NB4 (cell line): ENCODE measurements around the gene DNM1.

Experiments
- DNase-seq: peaks from one replicate; pipeline ENCODE4 v3.0.0; 2010; ENCODE audit warnings: low read depth
- H3K4me3 ChIP-seq: one replicate; pipeline ENCODE4 v1.5.1; 2011; ENCODE audit warnings: mild to moderate bottlenecking, low read depth, low read length, moderate library complexity
- CTCF ChIP-seq: IDR thresholded peaks from one replicate; pipeline ENCODE4 v1.5.1; 2012; ENCODE audit warnings: low read depth, low read length
- MAX ChIP-seq: IDR thresholded peaks from 2 replicates; pipeline ENCODE4 v1.6.1; 2011; ENCODE audit warnings: low read depth, low read length
- MYC ChIP-seq: IDR thresholded peaks from 2 replicates; pipeline ENCODE4 v1.6.1; 2011; ENCODE audit warnings: low read depth, low read length
- POLR2A ChIP-seq: IDR thresholded peaks from 2 replicates; pipeline ENCODE4 v1.6.1; 2011; ENCODE audit warnings: mild to moderate bottlenecking; ENCODE audit not compliant: insufficient read length; ENCODE audit errors: extremely low read depth

DNM1 gene

GRCh38 chr9:128193469-128194096, 9.6 kb upstream of the DNM1 start:
- TF ChIP-seq CTCF (no peak), MYC (no peak), MAX (no peak), POLR2A (no peak)
- DNase-seq, result no peak
- H3K4me3 ChIP-seq, result no peak overlapping the region

- TF ChIP-seq MAX (no peak), MYC (no peak), CTCF (no peak), POLR2A (no peak)
- H3K4me3 ChIP-seq, result no peak overlapping the region
- DNase-seq, result no peak
Observed at GRCh38 chr9:128201441-128202369, 1.5 kb upstream of the DNM1 start.

GRCh38 chr9:128202648-128203023, 543 bp upstream of the DNM1 start:
- no peak overlapping the region for H3K4me3 ChIP-seq
- DNase-seq, result no peak
- no peak for TF ChIP-seq POLR2A
- no peak for TF ChIP-seq CTCF
- TF ChIP-seq MAX, result no peak
- TF ChIP-seq MYC, result no peak

- H3K4me3 ChIP-seq, result peak overlapping the region; percentile 28
- TF ChIP-seq CTCF (no peak), MYC (no peak), MAX (no peak), POLR2A (no peak)
- DNase-seq, result peak; percentile 83
Observed at GRCh38 chr9:128203707-128204551, 750 bp downstream of the DNM1 start.

- H3K4me3 ChIP-seq, result no peak overlapping the region
- TF ChIP-seq POLR2A, result no peak
- TF ChIP-seq MYC, result no peak
- no peak for DNase-seq
Observed at GRCh38 chr9:128204858-128205257, 1.7 kb downstream of the DNM1 start.
